ENCODE measurements around the gene COL5A2.

Gene COL5A2

DNA sequence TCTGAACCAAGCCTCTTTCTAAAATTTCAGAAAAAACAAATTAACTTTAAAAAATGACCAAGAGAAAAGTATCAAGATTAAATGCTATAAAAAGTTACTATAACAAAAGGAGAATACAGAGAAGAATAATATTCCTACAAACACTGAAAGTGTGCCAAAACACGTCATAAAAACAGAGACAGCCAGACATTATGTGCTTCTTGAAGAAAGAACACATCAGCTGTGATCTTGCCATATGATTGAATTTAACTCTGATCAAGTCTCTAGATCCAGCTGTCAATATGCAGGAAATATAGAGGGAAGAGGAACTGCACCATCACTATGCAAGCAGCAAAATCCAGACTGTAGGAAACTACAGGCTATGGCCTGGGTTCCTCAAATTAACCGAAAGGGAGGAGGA lies 33.7 kb upstream of the COL5A2 start:
- TF ChIP-seq, protein P1, sequence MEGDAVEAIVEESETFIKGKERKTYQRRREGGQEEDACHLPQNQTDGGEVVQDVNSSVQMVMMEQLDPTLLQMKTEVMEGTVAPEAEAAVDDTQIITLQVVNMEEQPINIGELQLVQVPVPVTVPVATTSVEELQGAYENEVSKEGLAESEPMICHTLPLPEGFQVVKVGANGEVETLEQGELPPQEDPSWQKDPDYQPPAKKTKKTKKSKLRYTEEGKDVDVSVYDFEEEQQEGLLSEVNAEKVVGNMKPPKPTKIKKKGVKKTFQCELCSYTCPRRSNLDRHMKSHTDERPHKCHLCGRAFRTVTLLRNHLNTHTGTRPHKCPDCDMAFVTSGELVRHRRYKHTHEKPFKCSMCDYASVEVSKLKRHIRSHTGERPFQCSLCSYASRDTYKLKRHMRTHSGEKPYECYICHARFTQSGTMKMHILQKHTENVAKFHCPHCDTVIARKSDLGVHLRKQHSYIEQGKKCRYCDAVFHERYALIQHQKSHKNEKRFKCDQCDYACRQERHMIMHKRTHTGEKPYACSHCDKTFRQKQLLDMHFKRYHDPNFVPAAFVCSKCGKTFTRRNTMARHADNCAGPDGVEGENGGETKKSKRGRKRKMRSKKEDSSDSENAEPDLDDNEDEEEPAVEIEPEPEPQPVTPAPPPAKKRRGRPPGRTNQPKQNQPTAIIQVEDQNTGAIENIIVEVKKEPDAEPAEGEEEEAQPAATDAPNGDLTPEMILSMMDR (IDR thresholded peaks at IDR 0.05; ENCODE audit: insufficient read depth, low read length, poor library complexity, severe bottlenecking), result no peak
- TF ChIP-seq EZH2phosphoT487 (conservative IDR thresholded peaks at IDR 0.05; ENCODE audit: low read length), result no peak
- no peaks in the 10 kb centered on the region for H3K27me3 ChIP-seq (ENCODE audit: low read length)
- no peaks in the 10 kb centered on the region for H3F3A ChIP-seq (ENCODE audit: insufficient read depth)
- H2AFZ ChIP-seq (ENCODE audit: low read depth, low read length, severe bottlenecking), result no peak overlapping the region
- no peak overlapping the region for H3K27ac ChIP-seq (ENCODE audit: low read depth, low read length)
- H3K9me3 ChIP-seq (ENCODE audit: insufficient read depth, low read length), result no peaks in the 10 kb centered on the region
- H3K36me3 ChIP-seq (ENCODE audit: low read length), result no peaks in the 10 kb centered on the region
- no peak overlapping the region for H3K4me2 ChIP-seq (ENCODE audit: low read depth, low read length, poor library complexity, severe bottlenecking)
- no peaks in the 10 kb centered on the region for H4K20me1 ChIP-seq (ENCODE audit: low read depth, low read length)
- no peak overlapping the region for H3K9ac ChIP-seq (ENCODE audit: low read length)
- H3K9me2 ChIP-seq (replicated peaks; ENCODE audit: insufficient read depth, low read length), result no peaks in the 10 kb centered on the region
- H3K4me3 ChIP-seq (ENCODE audit: insufficient read depth, low read length, poor library complexity, severe bottlenecking), result no peak overlapping the region
- H3K79me2 ChIP-seq (ENCODE audit: insufficient read depth, low read length), result no peaks in the 10 kb centered on the region

DNA sequence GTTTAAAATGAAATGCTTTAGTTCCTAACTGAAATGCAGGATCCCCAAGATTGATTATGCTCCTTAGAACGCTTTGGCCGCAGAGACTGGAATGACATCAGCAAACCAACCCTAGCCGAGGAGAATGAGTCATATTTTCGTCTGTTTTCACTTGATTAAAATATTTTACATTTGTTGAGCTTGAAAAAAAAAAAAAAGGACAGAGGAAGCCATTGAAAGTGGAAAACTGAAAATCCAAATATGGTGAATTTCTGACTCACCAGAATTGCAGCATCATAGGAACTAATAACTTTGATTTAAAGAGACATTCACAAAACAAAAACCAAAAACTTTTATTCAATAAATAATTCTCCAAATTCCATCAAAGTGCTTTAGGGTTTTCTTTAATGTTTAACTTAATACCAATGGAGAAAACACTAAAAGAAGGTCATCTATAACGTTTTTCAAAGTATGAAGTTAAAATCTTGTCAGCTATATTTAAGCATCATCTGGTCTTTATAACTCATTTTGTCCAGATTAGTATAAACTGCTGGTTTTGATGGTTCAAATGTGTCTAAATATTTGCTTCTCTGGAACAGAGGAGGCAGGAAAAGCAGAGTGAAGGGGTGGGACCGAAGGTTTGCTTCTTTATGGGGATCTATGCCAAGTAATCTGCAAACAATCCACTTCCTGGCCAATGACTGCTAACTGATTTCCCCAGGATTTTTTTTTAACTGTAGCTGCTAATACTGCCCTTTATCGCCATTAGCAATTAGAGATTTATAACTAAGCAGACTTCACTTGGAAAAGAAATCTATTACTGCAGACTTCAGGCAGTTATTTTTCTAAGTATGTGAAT lies 30.9 kb upstream of the COL5A2 start:
- H3K4me2 ChIP-seq (ENCODE audit: low read depth, low read length, poor library complexity, severe bottlenecking), result no peak overlapping the region
- no peaks in the 10 kb centered on the region for H3K9me2 ChIP-seq (replicated peaks; ENCODE audit: insufficient read depth, low read length)
- no peak overlapping the region for H3K4me3 ChIP-seq (ENCODE audit: insufficient read depth, low read length, poor library complexity, severe bottlenecking)
- H3F3A ChIP-seq (ENCODE audit: insufficient read depth), result no peaks in the 10 kb centered on the region
- H4K20me1 ChIP-seq (ENCODE audit: low read depth, low read length), result no peaks in the 10 kb centered on the region
- no peak overlapping the region for H3K27ac ChIP-seq (ENCODE audit: low read depth, low read length)
- H2AFZ ChIP-seq (ENCODE audit: low read depth, low read length, severe bottlenecking), result no peak overlapping the region
- no peaks in the 10 kb centered on the region for H3K27me3 ChIP-seq (ENCODE audit: low read length)
- no peak overlapping the region for H3K9ac ChIP-seq (ENCODE audit: low read length)
- TF ChIP-seq, protein P1 (IDR thresholded peaks at IDR 0.05; ENCODE audit: insufficient read depth, low read length, poor library complexity, severe bottlenecking), result no peak
- no peak for TF ChIP-seq EZH2phosphoT487 (conservative IDR thresholded peaks at IDR 0.05; ENCODE audit: low read length)
- no peaks in the 10 kb centered on the region for H3K36me3 ChIP-seq (ENCODE audit: low read length)
- no peaks in the 10 kb centered on the region for H3K79me2 ChIP-seq (ENCODE audit: insufficient read depth, low read length)
- H3K9me3 ChIP-seq (ENCODE audit: insufficient read depth, low read length), result no peaks in the 10 kb centered on the region

DNA sequence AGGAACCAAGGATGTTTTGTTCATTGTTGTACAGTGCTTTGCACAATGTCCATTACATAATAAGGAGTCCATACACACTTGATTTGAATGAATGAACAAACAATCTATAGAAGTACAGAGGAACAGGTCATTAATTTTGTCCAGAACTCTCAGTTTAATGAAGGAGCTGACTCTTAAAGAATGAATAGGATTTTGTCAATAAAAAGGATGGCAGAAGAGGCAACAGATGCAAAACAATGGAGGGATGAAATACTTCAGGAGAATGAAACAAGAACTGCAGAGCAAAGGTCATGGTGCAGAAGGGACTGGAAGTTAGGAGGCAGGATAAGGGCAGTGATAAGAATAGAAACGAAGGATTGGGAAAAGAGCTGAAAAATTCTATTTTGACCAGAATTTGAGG lies 28.7 kb upstream of the COL5A2 start:
- no peaks in the 10 kb centered on the region for H4K20me1 ChIP-seq (ENCODE audit: low read depth, low read length)
- no peaks in the 10 kb centered on the region for H3K9me3 ChIP-seq (ENCODE audit: insufficient read depth, low read length)
- H3K9me2 ChIP-seq (replicated peaks; ENCODE audit: insufficient read depth, low read length), result no peaks in the 10 kb centered on the region
- no peak overlapping the region for H3K9ac ChIP-seq (ENCODE audit: low read length)
- H3K79me2 ChIP-seq (ENCODE audit: insufficient read depth, low read length), result no peaks in the 10 kb centered on the region
- no peak overlapping the region for H3K4me3 ChIP-seq (ENCODE audit: insufficient read depth, low read length, poor library complexity, severe bottlenecking)
- no peaks in the 10 kb centered on the region for H3K27me3 ChIP-seq (ENCODE audit: low read length)
- TF ChIP-seq, protein P1 (IDR thresholded peaks at IDR 0.05; ENCODE audit: insufficient read depth, low read length, poor library complexity, severe bottlenecking), result no peak
- TF ChIP-seq EZH2phosphoT487 (conservative IDR thresholded peaks at IDR 0.05; ENCODE audit: low read length), result no peak
- no peak overlapping the region for H2AFZ ChIP-seq (ENCODE audit: low read depth, low read length, severe bottlenecking)
- H3K36me3 ChIP-seq (ENCODE audit: low read length), result no peaks in the 10 kb centered on the region
- H3K27ac ChIP-seq (ENCODE audit: low read depth, low read length), result no peak overlapping the region
- H3K4me2 ChIP-seq (ENCODE audit: low read depth, low read length, poor library complexity, severe bottlenecking), result no peak overlapping the region
- no peaks in the 10 kb centered on the region for H3F3A ChIP-seq (ENCODE audit: insufficient read depth)
